Mucosa of rectum (tissue), 2 donors: ENCODE results near the gene SCFD2.

Source experiments
- H3K27ac ChIP-seq, 2 donors: one replicate each; pipeline ENCODE4 v1.7.0; 2013; ENCODE audit warnings: inconsistent platforms in 2 of 2, low read depth in 2 of 2, low read length in 2 of 2
- H3K27me3 ChIP-seq, 2 donors: one replicate each; pipeline ENCODE4 v1.7.0; 2013; ENCODE audit warnings: low read length in 2 of 2; ENCODE audit not compliant: control insufficient read depth in 2 of 2, insufficient read depth in 2 of 2
- H3K36me3 ChIP-seq, 2 donors: one replicate each; pipeline ENCODE4 v1.7.0; 2013; ENCODE audit warnings: low read length in 2 of 2; ENCODE audit not compliant: control insufficient read depth in 2 of 2, insufficient read depth in 2 of 2
- H3K4me1 ChIP-seq, 2 donors: one replicate each; pipeline ENCODE4 v1.7.0; 2013; ENCODE audit warnings: low read length in 2 of 2, mild to moderate bottlenecking in 1 of 2; ENCODE audit not compliant: control insufficient read depth in 2 of 2, insufficient read depth in 2 of 2
- H3K4me3 ChIP-seq, 2 donors: one replicate each; pipeline ENCODE4 v1.7.0; 2013; ENCODE audit warnings: low read length in 2 of 2
- H3K9ac ChIP-seq, 2 donors: one replicate each; pipeline ENCODE4 v1.7.0; 2013; ENCODE audit warnings: low read length in 2 of 2, low read depth in 1 of 2, mild to moderate bottlenecking in 1 of 2
- H3K9me3 ChIP-seq, 2 donors: one replicate each; pipeline ENCODE4 v1.7.0; 2013; ENCODE audit warnings: low read length in 2 of 2; ENCODE audit not compliant: control insufficient read depth in 2 of 2
- donor health status: healthy.
- donor health status: Normal muscosa, but diverticular disease.

SCFD2 gene

GRCh38 chr4:52943677-52944076, 422.2 kb downstream of the SCFD2 start:
- Histone ChIP-seq H3K9ac (no peak overlapping the region), H3K4me1 (no peaks in the 10 kb centered on the region), H3K27me3 (no peaks in the 10 kb centered on the region), H3K4me3 (no peak overlapping the region), H3K27ac (no peak overlapping the region), H3K36me3 (no peaks in the 10 kb centered on the region), H3K9me3 (no peaks in the 10 kb centered on the region)

GRCh38 chr4:52942936-52943335, 422.9 kb downstream of the SCFD2 start:
- no peak overlapping the region for H3K27ac ChIP-seq
- no peaks in the 10 kb centered on the region for H3K27me3 ChIP-seq
- no peaks in the 10 kb centered on the region for H3K9me3 ChIP-seq
- no peak overlapping the region for H3K4me3 ChIP-seq
- H3K4me1 ChIP-seq, result peaks cover 0 to 2% of the 10 kb centered on the region in 2 donors
- no peak overlapping the region for H3K9ac ChIP-seq
- H3K36me3 ChIP-seq, result no peaks in the 10 kb centered on the region

GRCh38 chr4:52941450-52941849, 424.4 kb downstream of the SCFD2 start:
- no peaks in the 10 kb centered on the region for H3K36me3 ChIP-seq
- no peaks in the 10 kb centered on the region for H3K27me3 ChIP-seq
- no peak overlapping the region for H3K9ac ChIP-seq
- H3K9me3 ChIP-seq, result no peaks in the 10 kb centered on the region
- no peak overlapping the region for H3K4me3 ChIP-seq
- no peak overlapping the region for H3K27ac ChIP-seq
- H3K4me1 ChIP-seq, result peaks cover 0 to 3% of the 10 kb centered on the region in 2 donors

GRCh38 chr4:52939739-52940138, 426.1 kb downstream of the SCFD2 start:
- Histone ChIP-seq H3K4me3 (no peak overlapping the region), H3K4me1 (peaks cover 0 to 3% of the 10 kb centered on the region in 2 donors), H3K9me3 (no peaks in the 10 kb centered on the region), H3K9ac (no peak overlapping the region), H3K27ac (no peak overlapping the region), H3K27me3 (no peaks in the 10 kb centered on the region), H3K36me3 (no peaks in the 10 kb centered on the region)

- no peak overlapping the region for H3K27ac ChIP-seq
Measured at GRCh38 chr4:52939325-52939724, 426.5 kb downstream of the SCFD2 start.

GRCh38 chr4:52937829-52938228, 428.0 kb downstream of the SCFD2 start:
- Histone ChIP-seq H3K27ac (no peak overlapping the region), H3K9me3 (no peaks in the 10 kb centered on the region), H3K4me1 (peaks cover 0 to 3% of the 10 kb centered on the region in 2 donors), H3K4me3 (no peak overlapping the region), H3K9ac (no peak overlapping the region), H3K27me3 (no peaks in the 10 kb centered on the region), H3K36me3 (no peaks in the 10 kb centered on the region)

More at GRCh38 chr4:52939325-52939724, 426.5 kb downstream of the SCFD2 start:
- Histone ChIP-seq H3K4me1 (peaks cover 0 to 3% of the 10 kb centered on the region in 2 donors), H3K27me3 (no peaks in the 10 kb centered on the region), H3K9me3 (no peaks in the 10 kb centered on the region), H3K4me3 (no peak overlapping the region), H3K9ac (no peak overlapping the region), H3K36me3 (no peaks in the 10 kb centered on the region)

- H3K9me3 ChIP-seq, result no peaks in the 10 kb centered on the region
Measured at GRCh38 chr4:52936729-52937128, 429.1 kb downstream of the SCFD2 start.

GRCh38 chr4:52935317-52935716, 430.5 kb downstream of the SCFD2 start:
- Histone ChIP-seq H3K27ac (no peak overlapping the region), H3K9me3 (no peaks in the 10 kb centered on the region), H3K27me3 (no peaks in the 10 kb centered on the region), H3K4me3 (no peak overlapping the region), H3K36me3 (no peaks in the 10 kb centered on the region), H3K4me1 (peaks cover 0 to 3% of the 10 kb centered on the region in 2 donors), H3K9ac (no peak overlapping the region)

More at GRCh38 chr4:52936729-52937128, 429.1 kb downstream of the SCFD2 start:
- H3K4me1 ChIP-seq, result peaks cover 0 to 3% of the 10 kb centered on the region in 2 donors
- H3K27me3 ChIP-seq, result no peaks in the 10 kb centered on the region
- no peaks in the 10 kb centered on the region for H3K36me3 ChIP-seq
- no peak overlapping the region for H3K9ac ChIP-seq
- no peak overlapping the region for H3K4me3 ChIP-seq
- H3K27ac ChIP-seq, result no peak overlapping the region

- no peak overlapping the region for H3K27ac ChIP-seq
- H3K36me3 ChIP-seq, result no peaks in the 10 kb centered on the region
- H3K9ac ChIP-seq, result no peak overlapping the region
- peaks cover 0 to 3% of the 10 kb centered on the region in 2 donors for H3K4me1 ChIP-seq
- no peaks in the 10 kb centered on the region for H3K9me3 ChIP-seq
- H3K27me3 ChIP-seq, result no peaks in the 10 kb centered on the region
- no peak overlapping the region for H3K4me3 ChIP-seq
Measured at GRCh38 chr4:52933738-52934137, 432.1 kb downstream of the SCFD2 start.

- Histone ChIP-seq H3K27ac (no peak overlapping the region), H3K27me3 (no peaks in the 10 kb centered on the region), H3K9me3 (no peaks in the 10 kb centered on the region), H3K4me3 (no peak overlapping the region), H3K9ac (no peak overlapping the region), H3K36me3 (no peaks in the 10 kb centered on the region), H3K4me1 (peaks cover 0 to under 1% of the 10 kb centered on the region in 2 donors)
Measured at GRCh38 chr4:52932591-52933470, 433.0 kb downstream of the SCFD2 start.
